HG03565 (cell line): ENCODE data around the gene PRRC2B.
"Not testable (repeated sequence)": the region's sequence is repeated elsewhere in the genome, so short reads cannot be mapped to it uniquely, and the experiment has no call there.

Experiments used
- ATAC-seq: cut with Tn5 transposase; IDR thresholded peaks from one replicate; pipeline ENCODE4 v1.9.1; 2021; ENCODE audit warnings: mild to moderate bottlenecking, moderate library complexity; ENCODE audit not compliant: unreplicated experiment

Gene PRRC2B

DNA sequence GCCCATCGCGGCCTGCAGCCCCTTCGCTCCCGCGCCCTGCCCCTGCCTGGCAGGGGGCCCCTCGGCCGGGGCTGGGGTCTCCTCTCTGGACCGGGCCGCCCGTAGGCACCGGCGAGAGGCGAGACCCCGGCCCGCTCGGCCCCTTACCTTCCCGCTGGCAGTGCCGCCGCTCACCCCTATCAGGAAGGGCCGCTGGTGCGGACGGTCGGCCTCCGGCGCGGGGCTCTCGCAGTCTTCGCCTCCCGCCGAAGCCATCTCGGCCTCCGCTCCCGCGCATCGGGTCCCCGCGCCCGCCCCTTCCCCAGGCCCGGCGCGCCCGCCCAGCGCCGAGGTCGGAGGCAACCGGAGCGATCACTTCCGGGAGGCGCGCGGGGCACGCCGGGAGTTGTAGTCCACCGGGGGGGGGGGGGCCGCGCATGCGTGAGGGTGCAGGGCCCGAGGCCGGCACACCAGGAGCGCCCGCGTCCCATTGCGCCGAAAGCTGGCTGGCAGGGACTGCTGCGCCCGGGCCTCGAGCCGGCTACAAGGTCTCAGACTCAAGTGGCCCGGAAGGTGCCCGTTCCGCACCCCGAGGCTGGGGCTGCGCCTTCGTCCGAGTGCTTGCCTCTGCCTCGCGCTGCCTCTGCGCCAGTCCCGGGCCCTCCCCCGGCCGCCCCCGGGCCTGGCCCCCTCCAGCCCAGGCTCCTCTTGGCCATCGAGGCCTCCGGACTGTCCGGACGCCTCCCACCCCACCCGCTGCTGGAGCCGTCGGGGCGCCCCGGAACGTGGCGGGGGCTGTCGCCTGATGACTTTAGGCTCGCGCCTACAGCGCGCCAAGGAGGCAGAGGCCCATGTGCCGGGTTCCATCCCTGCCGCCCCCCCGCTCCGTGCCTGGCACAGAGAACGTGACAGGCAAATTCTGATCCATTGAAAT, 137.3 kb downstream of the PRRC2B start, which contains the start of gene UCK1:
Gene UCK1 (minus strand): TSS at position 344 of the 913 bp plus-strand sequence. CDS start 89 bp downstream, at position 255.
- ATAC-seq = peak; percentile 72

DNA sequence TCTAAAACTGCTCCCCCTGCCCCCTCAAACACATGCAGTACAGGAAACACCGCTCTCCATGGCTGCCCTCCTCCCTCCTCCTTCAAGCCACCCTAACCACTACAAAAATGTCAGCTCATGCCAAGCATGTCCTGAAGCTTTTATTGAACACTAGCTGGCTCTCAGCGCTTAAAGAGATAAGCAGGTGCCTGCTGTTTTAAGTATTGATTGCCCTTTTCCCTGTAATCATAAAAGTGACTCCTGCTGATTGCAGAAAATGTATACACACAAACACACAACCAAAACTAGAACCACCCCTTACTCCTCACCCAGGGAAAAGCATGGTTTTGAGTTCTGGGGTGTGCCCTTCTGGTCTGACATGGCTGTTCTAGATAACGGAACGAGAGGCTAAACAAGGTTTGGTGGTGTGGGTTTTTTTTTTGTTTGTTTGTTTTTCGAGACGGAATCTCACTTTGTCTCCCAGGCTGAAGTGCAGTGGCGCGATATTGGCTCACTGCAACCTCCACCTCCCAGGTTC, 140.9 kb downstream of the PRRC2B start:
- no peak for ATAC-seq

DNA sequence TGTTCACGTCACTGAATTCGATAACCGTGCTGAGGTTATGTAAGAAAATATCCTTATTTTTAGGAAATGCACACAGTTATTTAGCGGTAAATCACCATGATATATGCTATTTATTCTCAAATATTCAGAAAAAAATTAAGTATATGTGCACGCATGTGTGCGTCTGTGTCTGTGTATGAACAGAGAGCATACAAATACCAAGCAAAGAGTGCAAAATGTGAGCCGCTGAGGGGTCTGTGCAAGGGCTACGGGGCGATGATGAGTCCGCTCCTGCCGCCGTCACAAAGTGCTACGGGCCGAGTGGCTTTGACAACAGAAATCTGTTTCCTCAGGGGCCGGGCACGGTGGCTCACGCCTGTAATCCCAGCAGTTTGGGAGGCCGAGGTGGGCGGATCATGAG, 144.1 kb downstream of the PRRC2B start:
- ATAC-seq = no peak

DNA sequence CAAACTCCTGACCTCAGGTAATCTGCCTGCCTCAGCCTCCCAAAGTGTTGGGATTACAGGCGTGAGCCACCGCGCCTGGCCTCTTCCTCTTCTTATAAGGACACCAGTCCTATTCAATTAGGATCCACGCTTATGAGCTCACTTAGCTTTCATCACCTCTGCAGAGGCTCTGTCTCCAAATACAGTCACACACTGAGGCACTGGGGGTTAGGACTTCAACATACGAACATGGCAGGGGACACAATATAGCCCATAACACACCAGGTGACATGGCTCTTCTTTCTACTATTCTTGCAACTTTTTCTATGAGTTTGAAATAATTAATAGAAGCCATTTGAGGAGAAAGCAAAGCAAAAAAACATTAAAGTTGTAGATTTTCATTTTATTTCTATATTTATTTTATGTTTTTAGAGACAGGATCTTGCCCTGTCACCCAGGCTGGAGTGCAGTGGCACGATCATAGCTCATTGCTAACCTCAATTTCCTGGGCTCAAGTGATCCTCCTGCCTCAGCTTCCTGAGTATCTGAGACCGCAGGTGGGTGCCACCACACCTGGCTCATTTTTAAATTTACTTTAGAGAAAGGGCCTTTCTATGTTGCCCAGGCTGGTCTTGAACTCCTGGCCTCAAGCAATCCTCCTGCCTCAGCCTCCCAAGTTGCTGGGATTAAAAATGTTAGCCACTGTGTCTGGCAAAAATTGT, 145.5 kb downstream of the PRRC2B start:
- no peak for ATAC-seq

DNA sequence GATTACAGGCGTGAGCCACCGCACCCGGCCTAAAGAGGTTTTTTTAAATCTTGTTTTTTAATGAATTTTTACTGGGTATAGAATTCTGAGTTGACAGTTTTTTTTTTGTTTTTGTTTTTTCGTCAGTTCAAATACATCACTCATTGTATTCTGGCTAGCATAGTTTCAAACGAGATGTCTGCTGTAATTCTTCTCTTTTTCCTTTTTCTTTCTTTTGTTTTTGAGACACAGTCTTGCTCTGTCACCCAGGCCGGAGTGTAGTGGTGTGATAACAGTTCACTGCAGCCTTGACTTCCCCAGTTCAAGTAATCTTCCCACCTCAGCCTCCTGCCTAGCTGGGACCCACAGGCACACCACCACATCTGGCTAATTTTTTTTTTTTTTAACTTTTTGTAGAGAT, 149.3 kb downstream of the PRRC2B start:
- no peak for ATAC-seq

DNA sequence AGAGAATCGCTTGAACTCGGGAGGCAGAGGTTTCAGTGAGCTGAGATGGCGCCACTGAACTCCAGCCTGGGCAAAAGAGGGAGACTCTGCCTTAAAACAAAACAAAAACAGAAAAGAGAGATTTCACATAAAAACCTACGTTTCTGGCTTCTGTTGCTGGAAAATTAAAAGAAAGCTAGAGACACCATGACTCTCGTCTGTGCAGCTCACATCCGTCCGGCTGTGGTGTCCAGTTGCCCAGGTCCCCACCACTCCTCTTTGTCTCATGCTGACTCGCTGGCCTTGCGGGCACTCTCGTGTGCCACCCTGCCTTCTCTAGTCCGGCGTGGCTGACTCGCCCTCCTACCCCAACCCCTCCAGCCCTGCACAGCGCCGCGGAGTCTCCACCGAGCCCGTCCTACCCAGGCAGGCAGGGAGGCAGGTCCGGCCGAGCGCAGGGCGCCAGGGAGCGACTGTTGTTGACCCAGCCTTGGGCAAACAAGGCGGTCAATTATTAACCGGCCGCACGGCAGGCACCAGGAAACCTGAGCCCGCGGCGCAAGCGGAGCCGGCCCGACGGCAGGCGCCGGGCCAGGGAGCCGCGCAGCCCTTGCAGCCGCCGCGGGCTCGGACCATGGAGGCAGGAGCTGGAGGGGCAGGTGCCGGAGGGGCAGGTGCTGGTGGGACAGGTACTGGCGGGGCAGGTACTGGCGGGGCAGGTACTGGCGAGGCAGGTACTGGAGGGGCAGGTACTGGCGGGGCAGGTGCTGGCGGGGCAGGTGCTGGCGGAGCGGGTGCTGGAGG, 151.3 kb downstream of the PRRC2B start, which contains the start of gene PRRT1B:
Gene PRRT1B (plus strand): TSS at position 521 of the 783 bp plus-strand sequence. CDS start 93 bp downstream, at position 614.
- no peak for ATAC-seq

DNA sequence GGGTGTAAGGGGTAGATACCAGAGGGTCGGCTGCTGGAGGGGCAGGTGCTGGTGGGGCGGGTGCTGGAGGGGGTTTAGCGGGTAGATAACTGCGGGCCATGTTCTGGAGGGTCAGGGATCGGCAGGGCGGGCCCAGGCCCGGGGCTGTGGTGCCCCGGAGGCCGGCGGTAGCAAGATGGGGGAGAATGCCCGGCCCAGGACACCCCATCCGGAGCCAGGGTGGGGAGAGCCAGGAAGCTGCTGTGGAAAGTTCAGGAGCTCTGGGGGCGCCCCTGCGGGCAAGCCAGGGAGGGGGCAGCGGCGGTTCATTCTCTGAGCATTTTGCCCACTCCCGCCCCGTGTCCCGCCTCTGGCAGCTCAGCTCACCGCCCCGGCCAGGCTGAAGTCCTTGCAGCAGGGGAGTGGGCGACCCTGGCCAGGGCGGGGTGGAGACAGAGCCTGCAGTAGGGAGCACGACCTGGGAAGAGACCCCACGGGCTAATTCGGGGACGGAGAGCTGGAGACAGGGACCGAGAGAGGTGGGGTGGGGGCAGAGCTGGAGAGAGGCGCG, 152.0 kb downstream of the PRRC2B start:
- ATAC-seq = no peak

DNA sequence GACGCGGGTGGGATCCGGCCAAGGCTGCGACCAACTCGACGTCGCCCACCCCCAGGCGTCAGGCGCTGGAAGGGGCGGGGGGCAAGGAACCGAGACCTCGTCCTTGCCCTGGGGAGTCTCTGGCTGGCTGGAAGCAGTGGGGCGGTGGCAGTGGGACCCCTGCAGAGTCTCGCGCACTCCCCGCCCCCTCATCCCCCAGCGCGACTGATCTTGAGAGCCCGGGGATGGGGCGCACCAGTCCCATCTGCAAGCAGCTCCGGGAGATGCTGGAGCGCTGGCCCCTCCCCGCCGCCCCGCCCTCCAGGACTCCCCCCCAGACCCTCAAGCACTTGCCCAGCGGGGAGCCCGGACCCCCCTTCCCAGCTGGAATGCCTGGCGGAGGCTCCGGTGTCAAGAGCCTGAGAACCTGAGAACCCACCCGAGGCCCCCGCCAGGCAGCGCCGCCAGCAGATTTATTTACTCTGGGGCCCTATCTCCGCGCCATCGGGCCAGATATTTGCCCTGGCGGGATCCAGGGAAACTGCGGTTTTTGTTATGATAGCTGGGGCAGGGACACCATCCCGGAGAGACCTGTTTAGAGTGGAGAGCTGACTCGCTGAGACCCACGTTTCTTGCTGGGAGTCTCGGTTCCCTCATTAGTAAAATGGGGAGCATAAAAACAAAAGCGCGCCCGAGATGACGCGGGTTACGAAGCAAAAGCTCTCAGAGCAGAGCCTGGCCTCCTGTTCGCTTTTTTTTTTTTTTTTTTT, 152.6 kb downstream of the PRRC2B start:
- ATAC-seq = no peak

DNA sequence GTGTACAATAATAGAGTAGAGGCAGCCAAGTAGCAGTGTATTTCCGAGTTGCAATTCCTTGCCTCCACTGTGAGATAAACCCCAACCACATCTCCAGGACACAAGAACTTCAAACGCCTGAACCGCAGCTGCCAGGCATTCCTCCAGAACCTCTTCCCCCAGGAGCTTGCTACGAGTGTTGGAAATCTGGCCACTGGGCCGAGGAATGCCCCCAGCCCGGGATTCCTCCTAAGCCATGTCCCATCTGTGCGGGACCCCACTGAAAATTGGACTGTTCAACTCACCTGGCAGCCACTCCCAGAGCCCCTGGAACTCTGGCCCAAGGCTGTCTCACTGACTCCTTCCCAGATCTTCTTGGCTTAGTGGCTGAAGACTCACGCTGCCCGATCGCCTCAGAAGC, 155.3 kb downstream of the PRRC2B start:
- not testable (repeated sequence) for ATAC-seq
